Measurements from ENCODE around the gene OOSP4B. TPM values are rescaled to one million over a fixed set of nuclear protein-coding genes. Genes with fewer than 3 reads are reported as not detected.
"Not testable (repeated sequence)": the region's sequence is repeated elsewhere in the genome, so short reads cannot be mapped to it uniquely, and the experiment has no call there.

The OOSP4B gene
- polyA plus RNA-seq, 2 of the 4 experiments (the other 2 are of a cell fraction), result not detected

- DNase-seq (ENCODE audit: low read depth in 1 of 2, low spot score in 1 of 2), result no peak
- CTCF ChIA-PET, result no interaction called here
- no peak overlapping the region for H3K27ac ChIP-seq
- no peaks in the 10 kb centered on the region for H3K9me3 ChIP-seq
- FAIRE-seq, result no peak
- no peak overlapping the region for H3K4me2 ChIP-seq
- POLR2A ChIA-PET, result no interaction called here
- H3K4me1 ChIP-seq, result no peaks in the 10 kb centered on the region
- H3K4me3 ChIP-seq, result no peak overlapping the region
- no peak for ATAC-seq
- 27% methylated on average over 5 of the region's 5 CpGs for WGBS (ENCODE audit: missing lambda C conversion rate)
- TF ChIP-seq TP53 (CRISPR knock-in tag; IDR thresholded peaks at IDR 0.05) (no peak), PBX3 (IDR thresholded peaks at IDR 0.05) (no peak), MAFK (IDR thresholded peaks at IDR 0.05; ENCODE audit: partially characterized antibody) (no peak), MYC (IDR thresholded peaks at IDR 0.05; ENCODE audit: borderline replicate concordance, low read length) (no peak), NPAS2 (CRISPR knock-in tag; IDR thresholded peaks at IDR 0.05; ENCODE audit: borderline replicate concordance) (no peak), REST (IDR thresholded peaks at IDR 0.05) (no peak), ZC3H11A (IDR thresholded peaks at IDR 0.05) (no peak), HOXB5 (CRISPR knock-in tag; IDR thresholded peaks at IDR 0.05) (no peak), SMC3 (IDR thresholded peaks at IDR 0.05) (no peak), TFCP2L1 (CRISPR knock-in tag; IDR thresholded peaks at IDR 0.05) (no peak), HES2 (IDR thresholded peaks at IDR 0.05) (no peak), JUNB (IDR thresholded peaks at IDR 0.05) (no peak)
Observed at GRCh38 chr11:59973097-59973496, 43.9 kb upstream of the OOSP4B start.

GRCh38 chr11:59981106-59981770 lies 35.7 kb upstream of the OOSP4B start:
- DNase-seq (ENCODE audit: low read depth in 1 of 2, low spot score in 1 of 2) (no peak), ATAC-seq (no peak), FAIRE-seq (no peak)
- ChIA-PET POLR2A (no interaction called here), CTCF (no interaction called here)
- H3K4me2 ChIP-seq, result no peak overlapping the region
- H3K9me3 ChIP-seq, result no peaks in the 10 kb centered on the region
- TF ChIP-seq HEYL (CRISPR knock-in tag; IDR thresholded peaks at IDR 0.05) (no peak), CTCF (IDR thresholded peaks at IDR 0.05) (no peak), CHD2 (IDR thresholded peaks at IDR 0.05; ENCODE audit: low read length, partially characterized antibody) (no peak), HOXB5 (CRISPR knock-in tag; IDR thresholded peaks at IDR 0.05) (no peak), SREBF2 (IDR thresholded peaks at IDR 0.05) (no peak)
- H3K4me1 ChIP-seq, result no peaks in the 10 kb centered on the region
- H3K27ac ChIP-seq, result no peak overlapping the region
- H3K4me3 ChIP-seq, result no peak overlapping the region
- 27% methylated on average over 4 of the region's 4 CpGs for WGBS (ENCODE audit: missing lambda C conversion rate)

GRCh38 chr11:59982037-59982436 lies 34.9 kb upstream of the OOSP4B start:
- 28% methylated on average over 4 of the region's 4 CpGs for WGBS (ENCODE audit: missing lambda C conversion rate)
- H3K4me3 ChIP-seq; POLR2A ChIA-PET; H3K9me3 ChIP-seq; FAIRE-seq; DNase-seq (ENCODE audit: low read depth in 1 of 2, low spot score in 1 of 2); H3K4me1 ChIP-seq; CTCF ChIA-PET; H3K27ac ChIP-seq; ATAC-seq; H3K4me2 ChIP-seq: not testable (repeated sequence)
